NCI-H187 (cell line): Measurements from ENCODE around the gene ZFHX3.

Experiments used
- DNase-seq, 2 experiments: peaks; one replicate each; lab custom pipeline; 2025; lab: John Stamatoyannopoulos, UW

ZFHX3 gene

DNA sequence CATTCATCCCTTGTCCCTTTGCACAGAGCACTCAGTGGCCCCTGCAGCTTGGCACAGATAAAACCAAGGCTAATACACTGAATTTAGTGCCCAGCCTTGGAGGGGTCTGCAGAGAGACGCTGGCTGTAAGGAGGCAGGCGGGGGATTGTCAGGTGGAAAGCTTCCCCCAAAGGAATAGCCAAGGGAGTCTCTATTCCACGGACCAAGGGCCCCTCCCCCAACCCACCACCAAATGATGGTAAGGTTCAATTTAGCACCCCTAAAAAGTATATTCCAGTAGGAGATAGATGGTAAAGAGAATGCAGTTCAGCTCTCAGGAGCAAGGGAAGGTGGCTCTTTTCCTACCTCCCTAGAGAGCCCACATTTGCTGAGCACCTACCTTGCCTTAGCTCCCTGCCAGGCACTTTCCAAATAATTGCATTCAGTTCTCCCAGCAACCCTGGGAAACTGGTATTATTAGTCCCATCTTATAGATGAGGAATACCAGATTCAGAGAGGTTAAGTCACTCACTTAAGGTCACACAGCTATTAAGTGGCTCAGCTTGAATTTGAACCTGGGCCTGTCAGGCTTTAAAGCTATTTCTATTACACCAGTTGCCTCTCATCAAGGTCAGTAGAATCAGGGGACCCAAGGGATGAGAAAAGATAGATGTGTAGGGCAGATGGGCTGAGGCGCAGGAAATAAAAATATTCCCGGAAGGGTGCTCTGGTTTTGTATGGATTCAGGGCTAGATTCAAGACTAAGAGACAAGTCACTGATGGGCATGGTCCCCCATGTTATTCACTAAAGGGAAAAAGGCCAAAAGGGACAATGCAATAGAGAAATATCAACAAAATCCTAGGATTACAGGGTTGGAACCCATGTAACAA lies 20.0 kb upstream of the ZFHX3 start:
- DNase-seq: no peak

- DNase-seq: no peak
These were observed 19.2 kb upstream of the ZFHX3 start for GRCh38 chr16:73066927-73067670.

- no peak for DNase-seq
These were observed 18.5 kb upstream of the ZFHX3 start for GRCh38 chr16:73066331-73066926.

DNA sequence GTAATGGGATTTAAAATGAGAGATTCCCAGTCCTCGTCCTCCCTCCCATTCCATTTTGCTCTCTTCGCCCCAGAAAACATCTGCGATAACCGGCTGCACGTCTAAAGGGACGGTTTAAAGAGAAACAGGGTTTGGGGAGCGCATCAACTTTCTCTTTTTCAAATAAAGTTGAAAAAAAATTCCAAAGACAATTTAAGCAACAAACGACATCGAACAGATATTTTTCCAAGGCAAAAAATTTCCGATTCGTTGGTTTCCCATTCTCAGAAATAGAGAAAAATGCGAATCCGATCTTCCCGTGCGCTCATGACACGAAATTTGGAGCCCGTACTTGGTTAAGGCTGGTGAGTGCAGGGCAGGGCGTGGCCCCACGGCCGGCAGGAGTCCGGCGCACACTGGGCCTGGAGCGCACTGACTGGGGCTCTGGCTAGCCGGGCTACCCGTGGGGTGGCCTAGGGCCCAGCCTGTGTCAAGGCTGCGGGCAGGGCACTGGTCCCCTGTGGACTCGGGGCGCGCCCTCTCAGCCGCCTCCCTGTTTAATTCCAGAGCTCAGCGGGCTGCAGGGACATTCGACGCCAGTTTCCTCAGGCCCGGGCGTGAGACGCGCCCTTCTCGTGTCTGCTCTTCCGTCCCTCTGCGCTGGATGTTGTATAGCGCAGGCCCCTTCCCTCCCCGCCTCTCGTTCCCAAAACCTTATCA lies 17.9 kb upstream of the ZFHX3 start:
- no peak for DNase-seq

DNA sequence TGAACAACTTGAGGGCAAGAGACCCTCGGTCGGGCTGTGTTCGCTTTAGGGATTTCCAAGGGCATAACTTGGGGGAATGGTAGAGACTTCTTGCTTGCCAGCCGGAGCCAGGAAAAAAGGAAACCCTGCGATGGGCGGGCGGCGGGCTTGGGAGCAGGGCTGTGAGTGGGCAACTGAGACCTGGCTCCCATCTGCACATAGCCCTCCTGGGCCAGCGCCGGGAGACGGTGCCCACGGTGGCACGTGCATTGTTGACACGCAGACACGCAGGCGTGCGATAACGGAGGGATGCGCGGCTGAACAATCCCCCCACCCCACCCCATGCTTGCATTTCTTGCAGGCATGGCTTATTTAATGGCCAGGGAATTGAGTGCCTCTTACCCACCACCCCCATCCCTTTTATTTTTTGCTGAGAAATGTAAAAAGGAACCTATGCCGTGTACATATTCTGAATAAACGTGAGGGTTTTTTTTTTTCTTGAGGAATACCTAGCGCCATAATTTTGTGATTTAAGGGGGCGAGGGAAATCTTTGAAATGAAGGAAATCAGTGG lies 17.1 kb upstream of the ZFHX3 start:
- DNase-seq: no peak

DNA sequence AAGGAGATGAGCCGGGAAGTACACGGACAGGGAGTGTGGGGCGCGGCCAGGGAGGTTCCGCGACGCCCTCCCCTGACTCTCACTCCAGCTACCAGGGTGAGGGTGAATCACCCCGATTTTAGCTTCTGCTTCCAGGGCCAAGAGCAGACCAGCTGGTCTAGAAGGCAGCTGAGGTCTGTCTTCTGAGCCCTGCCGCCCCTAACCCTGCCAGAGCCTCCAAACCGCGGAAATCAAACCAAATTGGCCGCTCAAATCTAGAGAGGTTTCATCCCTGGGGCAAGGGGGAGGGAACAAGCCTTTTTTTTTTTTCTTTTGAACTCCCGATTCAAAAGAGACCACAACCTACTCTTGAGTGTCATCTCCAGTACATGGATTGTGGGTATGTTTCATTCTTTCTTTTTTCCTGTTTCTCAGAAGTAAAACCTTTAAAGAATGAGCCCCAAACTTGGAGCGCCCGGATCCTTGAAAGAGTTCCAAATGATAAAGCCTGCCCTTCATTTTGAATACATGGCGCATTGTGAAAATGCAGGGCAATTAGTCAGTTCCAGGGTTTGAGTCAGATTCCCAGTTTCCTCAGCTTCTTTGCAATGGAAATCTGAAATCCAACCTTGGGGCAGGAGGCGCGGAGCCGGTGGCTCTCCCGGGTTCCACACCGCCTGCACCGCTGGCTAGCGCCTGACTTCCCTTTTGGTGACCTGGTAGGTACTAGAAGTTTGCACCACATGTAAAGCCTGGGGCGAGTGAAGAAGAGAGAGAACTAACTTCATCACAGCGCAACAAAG lies 16.5 kb upstream of the ZFHX3 start:
- no peak for DNase-seq

- DNase-seq: no peak
These were observed 15.9 kb upstream of the ZFHX3 start for GRCh38 chr16:73063854-73064211.

- no peak for DNase-seq
These were observed 15.1 kb upstream of the ZFHX3 start for GRCh38 chr16:73062743-73063733.

DNA sequence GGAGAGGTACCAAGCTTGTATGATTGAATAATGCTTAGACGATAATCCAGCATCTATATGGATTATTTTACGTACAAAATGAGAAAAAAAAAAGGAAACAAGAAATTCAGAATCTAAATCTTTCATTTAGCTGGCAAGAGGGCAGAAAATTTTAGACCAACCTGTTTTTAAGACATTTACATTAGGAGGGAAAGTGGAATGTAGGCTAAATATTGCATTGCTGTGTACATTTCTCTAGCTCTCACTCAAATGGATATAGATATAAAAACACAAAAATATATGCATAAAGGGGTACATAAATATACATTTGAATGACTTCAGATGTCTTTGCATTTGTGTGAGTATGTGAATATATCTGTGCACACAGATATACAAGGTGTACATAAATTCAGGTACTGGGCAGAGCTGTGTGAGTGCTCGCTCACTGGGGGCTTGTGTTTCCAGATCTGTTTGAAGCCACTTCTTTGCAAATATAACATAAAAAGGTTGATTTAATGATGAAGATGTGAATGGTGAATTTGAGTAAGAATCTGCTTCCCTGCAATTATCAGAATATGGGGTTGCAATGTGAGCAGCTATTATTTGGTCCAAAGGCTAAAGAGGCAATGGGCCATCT lies 14.2 kb upstream of the ZFHX3 start:
- DNase-seq: no peak

DNA sequence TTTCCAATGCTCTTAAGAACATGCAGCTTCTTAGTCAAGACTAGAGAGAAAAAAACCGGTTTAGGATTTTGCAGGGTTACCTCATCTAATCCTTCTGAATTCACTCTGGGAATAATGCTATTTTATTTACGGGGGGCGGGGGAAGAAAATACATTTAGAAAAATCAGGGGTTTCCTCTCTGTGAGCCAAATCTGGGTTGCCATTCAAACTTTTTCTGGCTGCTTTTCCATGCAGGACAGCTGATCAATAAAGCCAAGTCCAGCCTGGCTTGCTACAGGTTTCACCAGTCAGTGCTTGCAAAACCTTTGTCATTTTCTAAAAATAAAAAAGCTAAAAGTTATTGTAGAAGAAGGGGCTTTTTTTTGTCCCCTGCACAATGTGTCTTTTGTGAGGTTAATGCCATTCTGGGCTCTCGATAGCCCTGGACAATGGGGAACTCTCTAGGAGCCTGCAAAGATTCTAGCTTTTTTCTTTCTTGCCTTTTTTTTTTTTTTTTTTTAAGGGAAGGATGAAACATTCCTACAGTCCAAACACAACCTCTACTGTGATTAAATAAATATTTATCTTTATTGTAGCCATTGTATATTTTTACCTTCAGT lies 13.1 kb upstream of the ZFHX3 start:
- no peak for DNase-seq

DNA sequence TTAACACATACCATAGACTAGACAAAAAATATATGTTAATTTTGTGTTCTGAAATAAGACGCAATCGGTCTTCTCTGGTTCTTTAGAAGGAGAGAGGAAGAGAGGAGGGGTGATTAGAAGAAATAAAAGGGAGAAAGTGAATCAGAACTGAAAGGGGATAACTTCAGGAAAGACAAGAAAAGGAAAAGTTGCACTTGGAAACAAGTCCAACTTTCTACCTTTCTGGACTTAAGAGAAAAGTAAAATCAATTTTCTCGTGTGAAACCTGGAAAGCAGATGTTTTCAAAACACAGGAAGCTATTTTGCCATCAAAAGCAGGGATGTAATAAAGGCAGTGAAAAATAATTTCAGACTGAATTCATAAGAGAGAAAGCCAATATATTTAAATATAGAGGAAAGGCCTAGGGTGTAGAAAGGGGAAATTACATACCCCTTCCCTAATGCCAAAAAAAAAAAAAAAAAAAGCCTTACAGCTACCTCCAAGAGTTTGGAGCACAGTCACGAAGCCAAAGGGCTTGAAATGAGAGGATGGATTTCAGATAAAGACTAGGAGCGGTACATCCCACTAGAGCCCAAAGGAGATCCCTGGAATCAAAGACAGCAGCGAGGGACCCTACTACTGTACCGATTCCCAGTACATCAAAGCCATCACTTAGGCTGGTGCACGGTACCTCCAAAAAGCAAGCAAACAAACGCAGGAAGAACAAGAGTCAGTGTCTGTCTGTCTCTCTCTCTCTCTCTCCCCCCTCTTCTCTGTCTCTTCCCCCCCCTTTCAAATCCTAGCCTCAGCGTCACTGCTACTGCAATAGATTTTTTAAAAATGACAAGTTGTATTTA lies 12.1 kb upstream of the ZFHX3 start:
- no peak for DNase-seq

DNA sequence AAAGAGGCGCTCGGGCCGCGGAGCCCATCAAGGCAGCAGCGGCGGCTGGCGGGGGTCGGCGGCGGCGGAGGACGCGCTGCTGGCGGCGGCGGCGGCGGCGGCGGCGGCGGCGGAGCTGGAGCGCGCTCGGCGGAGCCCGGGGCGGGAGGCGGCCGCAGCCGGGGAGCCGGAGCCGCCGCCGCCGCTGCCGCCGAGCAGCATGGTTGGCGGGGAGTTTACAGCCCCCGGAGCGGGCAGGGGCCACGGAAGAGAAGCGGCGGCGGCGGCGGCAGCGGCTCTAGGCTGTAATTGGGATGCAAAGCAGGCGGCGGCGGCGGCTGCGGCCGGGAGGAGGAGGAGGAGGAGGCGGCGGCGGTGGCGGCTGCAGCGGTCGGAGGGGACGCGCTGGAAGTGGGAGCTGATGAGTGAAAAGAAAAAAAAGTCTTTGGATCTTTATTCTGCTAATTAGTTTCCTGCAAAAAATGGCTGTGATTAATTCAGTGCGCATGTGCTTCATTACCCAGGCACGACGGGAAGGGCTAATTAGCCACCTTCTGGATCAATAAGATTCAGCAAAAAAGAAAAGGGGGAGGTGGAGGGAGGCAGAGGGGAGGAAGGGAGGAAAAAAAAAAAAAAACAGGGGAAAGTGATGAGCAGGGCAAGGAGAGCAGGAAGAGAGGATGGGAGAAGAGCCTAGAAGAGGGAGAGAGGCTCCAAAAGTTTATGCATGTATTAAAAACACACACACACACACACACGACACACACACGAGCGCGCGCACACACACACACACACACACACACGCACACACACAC lies 10.9 kb upstream of the ZFHX3 start:
- no peak for DNase-seq

DNA sequence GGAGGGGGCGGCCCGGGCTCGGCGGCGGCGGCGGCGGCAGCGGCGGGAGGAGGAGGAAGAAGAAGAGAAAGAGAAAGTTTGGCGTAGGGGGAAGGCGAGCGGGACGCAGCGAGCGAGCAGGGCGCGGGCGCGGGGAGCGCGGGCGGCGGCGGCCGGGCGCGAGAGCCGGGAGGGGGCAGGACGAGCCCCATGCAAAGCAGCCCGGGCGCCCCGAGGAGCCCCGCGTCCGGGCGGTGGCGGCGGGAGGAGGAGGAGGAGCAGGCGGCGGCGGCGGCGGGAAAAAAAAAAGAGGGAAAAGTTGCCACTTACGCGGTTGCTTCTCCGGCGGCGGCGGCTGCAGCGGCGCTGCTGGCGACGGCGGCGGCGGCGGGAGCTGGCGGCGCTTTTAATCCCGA lies 10.3 kb upstream of the ZFHX3 start:
- no peak for DNase-seq

DNA sequence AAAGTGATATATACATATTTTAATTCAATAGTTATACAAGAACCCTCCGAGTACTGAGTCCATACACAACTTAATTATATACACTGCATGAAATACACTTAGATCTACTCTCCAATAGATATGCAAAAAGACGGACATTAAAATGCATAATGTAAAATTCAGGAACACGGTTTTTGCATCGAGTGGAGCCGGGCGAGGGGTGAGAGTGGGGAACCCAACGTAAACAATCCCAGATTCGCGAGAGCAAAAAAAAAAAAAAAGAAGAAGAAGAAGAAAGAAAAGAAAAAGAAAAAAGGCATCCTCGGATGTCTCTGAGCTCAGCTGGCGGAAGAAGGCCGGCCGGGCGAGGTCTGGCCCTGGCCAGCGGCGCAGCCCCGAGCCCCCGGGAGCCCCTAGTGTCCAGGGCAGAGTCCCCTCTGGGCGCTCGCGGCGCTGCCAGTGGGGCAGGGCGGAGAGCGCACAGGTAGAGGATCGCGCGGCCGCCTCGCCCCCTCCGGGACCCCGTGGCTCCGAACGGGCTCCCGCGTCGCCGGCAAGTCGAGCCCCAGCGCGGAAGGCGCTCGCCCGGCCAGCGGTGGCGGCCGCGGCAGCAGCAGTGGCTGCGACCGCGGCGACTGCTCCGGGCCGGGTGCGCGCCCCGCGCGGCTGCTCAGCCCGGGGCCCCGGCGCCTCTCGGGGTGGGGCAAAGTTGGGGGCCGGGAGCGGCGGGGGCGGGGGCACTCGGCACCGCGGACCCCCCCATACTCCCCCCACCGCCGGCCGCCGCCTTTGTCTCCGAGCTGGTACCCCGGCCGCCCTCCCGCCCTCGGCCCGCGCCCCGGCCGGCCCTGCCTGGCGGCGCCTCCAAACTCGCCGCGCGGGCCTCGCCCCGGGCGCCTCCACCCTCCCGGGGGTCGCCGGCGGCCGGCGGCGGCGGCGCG lies 9.6 kb upstream of the ZFHX3 start:
- DNase-seq: no peak

- peak in 1 of 2 experiments; percentile 16 for DNase-seq
These were observed 9.0 kb upstream of the ZFHX3 start for GRCh38 chr16:73056921-73057290.

DNA sequence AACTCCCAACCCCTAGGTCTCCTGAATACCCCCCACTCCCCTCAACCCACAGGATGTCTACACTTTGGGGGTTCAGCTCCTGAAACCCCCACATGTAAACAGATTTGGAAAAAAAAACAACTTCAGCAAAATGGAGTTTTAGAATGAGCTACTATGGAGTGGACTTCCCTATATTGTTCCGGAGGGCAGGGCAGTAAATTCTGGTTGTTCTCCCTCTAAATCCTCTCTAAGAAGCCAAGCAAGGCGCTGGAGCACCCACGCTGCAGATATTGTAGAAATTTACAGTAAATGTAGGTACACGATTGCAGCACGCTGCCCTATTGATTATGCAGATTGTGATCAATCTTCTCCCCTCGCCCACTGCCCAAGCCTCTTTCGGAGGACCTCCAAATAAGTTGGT lies 8.5 kb upstream of the ZFHX3 start:
- no peak for DNase-seq
